Glutamatergic neuron (in vitro differentiated cells): ENCODE measurements around the gene AQP4. TPM values are rescaled to one million over a fixed set of nuclear protein-coding genes. Genes with fewer than 3 reads are reported as not detected.

Source experiments
- DNase-seq: peaks from one replicate; pipeline ENCODE4 v3.0.0; 2022
- H3K27ac Mint-ChIP-seq: one replicate; pipeline ENCODE4 v1.8.0; 2020; ENCODE audit warnings: mild to moderate bottlenecking, mixed read lengths, inconsistent platforms; ENCODE audit not compliant: unreplicated experiment
- H3K27me3 Mint-ChIP-seq: one replicate; pipeline ENCODE4 v1.8.0; 2020; ENCODE audit warnings: mild to moderate bottlenecking, moderate library complexity, mixed read lengths, inconsistent platforms; ENCODE audit not compliant: unreplicated experiment
- H3K36me3 Mint-ChIP-seq: one replicate; pipeline ENCODE4 v1.8.0; 2020; ENCODE audit warnings: mild to moderate bottlenecking, mixed read lengths, inconsistent platforms; ENCODE audit not compliant: unreplicated experiment
- H3K4me1 Mint-ChIP-seq: one replicate; pipeline ENCODE4 v1.8.0; 2020; ENCODE audit warnings: mild to moderate bottlenecking, low read depth, mixed read lengths, inconsistent platforms; ENCODE audit not compliant: unreplicated experiment
- H3K4me3 Mint-ChIP-seq: one replicate; pipeline ENCODE4 v1.8.0; 2020; ENCODE audit warnings: mild to moderate bottlenecking, mixed read lengths, inconsistent platforms; ENCODE audit not compliant: unreplicated experiment
- H3K9me3 Mint-ChIP-seq: one replicate; pipeline ENCODE4 v1.8.0; 2020; ENCODE audit warnings: mild to moderate bottlenecking, moderate library complexity, mixed read lengths, inconsistent platforms; ENCODE audit not compliant: unreplicated experiment
- CTCF ChIP-seq: fragments of 200-600 bp; sonication (generic); IDR thresholded peaks from one replicate; pipeline ENCODE4 v1.5.0; 2021; ENCODE audit not compliant: partially characterized antibody, unreplicated experiment
- total RNA-seq: library from RNA; stranded (reverse); fragmentation: NEBNext Ultra II Directional; extraction: Animal tissue kit (Norgen Biotek cat#: 25700); gene quantifications from one replicate; pipeline ENCODE4 v1.2.1, GENCODE V29; 2021; ENCODE audit not compliant: unreplicated experiment

Gene AQP4
- total RNA-seq, 1 donor from 2014 or later: not detected

- no peaks in the 10 kb centered on the region for H3K9me3 Mint-ChIP-seq
- TF ChIP-seq CTCF: no peak
- H3K27me3 Mint-ChIP-seq: no peaks in the 10 kb centered on the region
- no peak overlapping the region for H3K4me3 Mint-ChIP-seq
- no peak for DNase-seq
- no peak overlapping the region for H3K27ac Mint-ChIP-seq
- no peaks in the 10 kb centered on the region for H3K4me1 Mint-ChIP-seq
- H3K36me3 Mint-ChIP-seq: no peaks in the 10 kb centered on the region
These were observed 21.7 kb downstream of the AQP4 start for GRCh38 chr18:26843760-26844159.

- no peaks in the 10 kb centered on the region for H3K27me3 Mint-ChIP-seq
- no peak for TF ChIP-seq CTCF
- H3K4me1 Mint-ChIP-seq: no peaks in the 10 kb centered on the region
- no peak for DNase-seq
- no peak overlapping the region for H3K4me3 Mint-ChIP-seq
- H3K27ac Mint-ChIP-seq: no peak overlapping the region
- H3K9me3 Mint-ChIP-seq: no peaks in the 10 kb centered on the region
- H3K36me3 Mint-ChIP-seq: no peaks in the 10 kb centered on the region
These were observed 24.5 kb downstream of the AQP4 start for GRCh38 chr18:26840965-26841364.

- Mint-ChIP-seq H3K9me3 (no peaks in the 10 kb centered on the region), H3K4me1 (no peaks in the 10 kb centered on the region), H3K4me3 (no peak overlapping the region), H3K36me3 (no peaks in the 10 kb centered on the region), H3K27ac (no peak overlapping the region), H3K27me3 (no peaks in the 10 kb centered on the region)
- no peak for TF ChIP-seq CTCF
- DNase-seq: no peak
These were observed 25.9 kb downstream of the AQP4 start for GRCh38 chr18:26839609-26840008.

- Mint-ChIP-seq H3K36me3 (no peaks in the 10 kb centered on the region), H3K27me3 (no peaks in the 10 kb centered on the region), H3K27ac (no peak overlapping the region), H3K4me1 (no peaks in the 10 kb centered on the region), H3K4me3 (no peak overlapping the region), H3K9me3 (no peaks in the 10 kb centered on the region)
- TF ChIP-seq CTCF: no peak
- no peak for DNase-seq
These were observed 33.2 kb downstream of the AQP4 start for GRCh38 chr18:26832302-26832701.

- no peak for DNase-seq
- peaks cover 2% of the 10 kb centered on the region for H3K27me3 Mint-ChIP-seq
- no peak overlapping the region for H3K27ac Mint-ChIP-seq
- H3K4me1 Mint-ChIP-seq: no peaks in the 10 kb centered on the region
- no peak overlapping the region for H3K4me3 Mint-ChIP-seq
- no peak for TF ChIP-seq CTCF
- H3K9me3 Mint-ChIP-seq: no peaks in the 10 kb centered on the region
- no peaks in the 10 kb centered on the region for H3K36me3 Mint-ChIP-seq
These were observed 37.9 kb downstream of the AQP4 start for GRCh38 chr18:26827581-26827980.
